Measurements from ENCODE around the gene ARHGAP28.
"Not testable (repeated sequence)": the region's sequence is repeated elsewhere in the genome, so short reads cannot be mapped to it uniquely, and the experiment has no call there.

DNA sequence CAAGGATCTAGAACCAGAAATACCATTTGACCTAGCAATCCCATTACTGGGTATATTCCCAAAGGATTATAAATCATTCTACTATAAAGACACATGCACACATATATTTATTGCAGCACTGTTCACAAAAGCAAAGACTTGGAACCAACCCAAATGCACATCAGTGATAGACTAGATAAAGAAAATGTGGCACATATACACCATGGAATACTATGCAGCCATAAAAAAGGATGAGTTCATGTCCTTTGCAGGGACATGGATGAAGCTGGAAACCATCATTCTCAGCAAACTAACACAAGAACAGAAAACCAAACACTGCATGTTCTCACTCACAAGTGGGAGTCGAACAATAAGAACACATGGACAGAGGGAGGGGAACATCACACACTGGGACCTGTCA lies 70.8 kb downstream of the ARHGAP28 start:
- not testable (repeated sequence) for TF ChIP-seq ZNF335 (CRISPR knock-in tag; IDR thresholded peaks at IDR 0.05); RNF2 (conservative IDR thresholded peaks at IDR 0.05; ENCODE audit: low read depth); CREB1 (IDR thresholded peaks at IDR 0.05); CREB1 (CRISPR knock-in tag; IDR thresholded peaks at IDR 0.05); ZNF205 (CRISPR knock-in tag; IDR thresholded peaks at IDR 0.05); ZFP36L2 (CRISPR knock-in tag; IDR thresholded peaks at IDR 0.05); RBM22 (optimal IDR thresholded peaks at IDR 0.05; ENCODE audit: low read length); ZNF225 (CRISPR knock-in tag; IDR thresholded peaks at IDR 0.05); EZH2 (conservative IDR thresholded peaks at IDR 0.05; ENCODE audit: low read depth, low read length); NFE2L2 (IDR thresholded peaks at IDR 0.05; ENCODE audit: low read length)
- TF ChIP-seq, protein P1, sequence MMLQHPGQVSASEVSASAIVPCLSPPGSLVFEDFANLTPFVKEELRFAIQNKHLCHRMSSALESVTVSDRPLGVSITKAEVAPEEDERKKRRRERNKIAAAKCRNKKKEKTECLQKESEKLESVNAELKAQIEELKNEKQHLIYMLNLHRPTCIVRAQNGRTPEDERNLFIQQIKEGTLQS (CRISPR knock-in tag; IDR thresholded peaks at IDR 0.05): not testable (repeated sequence)

Measured in HepG2 (cell line).